HL-60 (cell line): ENCODE measurements around the gene CNPY3.

Experiments used
- DNase-seq, 2 experiments: peaks; one replicate each; pipeline ENCODE4 v3.0.0-alpha.2; 2010 to 2020; ENCODE audit warnings: low read depth in 1 of 2, low spot score in 1 of 2
- H3K27ac ChIP-seq: fragments of 250-450 bp; sonication (Bioruptor Pico); replicated peaks from 2 replicates; pipeline ENCODE4 v1.5.1; 2020; ENCODE audit warnings: mild to moderate bottlenecking, moderate library complexity
- H3K27me3 ChIP-seq: fragments of 250-450 bp; sonication (Bioruptor Pico); 2 replicates; pipeline ENCODE4 v1.5.1; 2021; ENCODE audit warnings: mild to moderate bottlenecking, moderate library complexity; ENCODE audit not compliant: insufficient read depth, poor library complexity, severe bottlenecking
- H3K4me3 ChIP-seq: replicated peaks from 2 replicates; pipeline ENCODE4 v1.5.1; 2011; ENCODE audit warnings: mild to moderate bottlenecking, control low read depth, low read length; ENCODE audit not compliant: insufficient read depth
- GABPA ChIP-seq: IDR thresholded peaks from 2 replicates; pipeline ENCODE4 v1.6.1; 2012; ENCODE audit warnings: low read depth
- POLR2AphosphoS5 ChIP-seq: IDR thresholded peaks from 2 replicates; pipeline ENCODE4 v1.6.1; 2012; ENCODE audit warnings: low read depth
- SPI1 ChIP-seq: IDR thresholded peaks from 2 replicates; pipeline ENCODE4 v1.6.1; 2012; ENCODE audit warnings: low read depth, mild to moderate bottlenecking, borderline replicate concordance
- TF ChIP-seq, protein P1 (sequence below): IDR thresholded peaks from 2 replicates; pipeline ENCODE4 v1.6.1; 2012; ENCODE audit warnings: low read depth; ENCODE audit not compliant: insufficient replicate concordance
- TF ChIP-seq, protein P2 (sequence below): IDR thresholded peaks from one replicate; pipeline ENCODE4 v1.5.1; 2011; ENCODE audit warnings: low read length, control low read depth, inconsistent platforms; ENCODE audit not compliant: insufficient read depth

The CNPY3 gene

DNA sequence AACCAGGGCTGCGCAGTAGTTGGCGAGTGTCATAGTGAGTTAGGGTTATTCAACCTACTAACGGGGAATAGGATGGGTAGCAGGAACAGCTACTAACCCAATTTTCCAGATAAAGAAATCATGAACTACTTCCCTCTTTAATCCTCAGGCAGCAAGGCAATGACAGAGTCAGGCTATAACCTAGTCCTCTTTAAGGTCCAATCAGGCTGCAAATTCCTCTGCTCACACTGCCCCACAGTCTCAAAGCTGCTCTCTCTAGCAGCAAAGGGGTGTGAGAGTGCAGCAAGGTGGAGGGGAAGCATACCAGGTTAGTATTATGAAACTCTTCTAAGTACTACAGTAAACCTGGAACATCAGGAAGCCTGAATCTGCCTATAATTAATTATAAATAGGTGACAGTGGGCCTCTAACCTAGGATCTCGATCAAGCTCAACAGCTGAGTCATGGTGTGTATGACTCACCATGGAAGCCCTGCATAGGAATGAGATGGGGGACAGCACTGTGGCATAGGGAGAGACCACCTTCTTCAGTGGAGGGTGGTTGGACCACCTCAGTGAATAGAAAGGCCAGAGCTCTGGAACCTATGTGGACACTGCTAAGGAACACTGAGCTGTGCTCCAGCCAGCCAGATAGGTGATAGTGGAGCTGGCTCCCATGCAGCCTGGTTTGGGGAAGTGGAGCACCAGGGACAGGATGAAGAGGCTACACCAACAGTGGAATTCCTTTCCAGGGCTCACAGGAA, 41.8 kb downstream of the CNPY3 start:
- DNase-seq = peak in 1 of 2 experiments; percentile 12
- Histone ChIP-seq H3K27ac (no peak overlapping the region), H3K27me3 (no peaks in the 10 kb centered on the region), H3K4me3 (no peak overlapping the region)
- peak; percentile 63; the same call in 1 of the 2 replicates for TF ChIP-seq SPI1
- TF ChIP-seq, protein P1, sequence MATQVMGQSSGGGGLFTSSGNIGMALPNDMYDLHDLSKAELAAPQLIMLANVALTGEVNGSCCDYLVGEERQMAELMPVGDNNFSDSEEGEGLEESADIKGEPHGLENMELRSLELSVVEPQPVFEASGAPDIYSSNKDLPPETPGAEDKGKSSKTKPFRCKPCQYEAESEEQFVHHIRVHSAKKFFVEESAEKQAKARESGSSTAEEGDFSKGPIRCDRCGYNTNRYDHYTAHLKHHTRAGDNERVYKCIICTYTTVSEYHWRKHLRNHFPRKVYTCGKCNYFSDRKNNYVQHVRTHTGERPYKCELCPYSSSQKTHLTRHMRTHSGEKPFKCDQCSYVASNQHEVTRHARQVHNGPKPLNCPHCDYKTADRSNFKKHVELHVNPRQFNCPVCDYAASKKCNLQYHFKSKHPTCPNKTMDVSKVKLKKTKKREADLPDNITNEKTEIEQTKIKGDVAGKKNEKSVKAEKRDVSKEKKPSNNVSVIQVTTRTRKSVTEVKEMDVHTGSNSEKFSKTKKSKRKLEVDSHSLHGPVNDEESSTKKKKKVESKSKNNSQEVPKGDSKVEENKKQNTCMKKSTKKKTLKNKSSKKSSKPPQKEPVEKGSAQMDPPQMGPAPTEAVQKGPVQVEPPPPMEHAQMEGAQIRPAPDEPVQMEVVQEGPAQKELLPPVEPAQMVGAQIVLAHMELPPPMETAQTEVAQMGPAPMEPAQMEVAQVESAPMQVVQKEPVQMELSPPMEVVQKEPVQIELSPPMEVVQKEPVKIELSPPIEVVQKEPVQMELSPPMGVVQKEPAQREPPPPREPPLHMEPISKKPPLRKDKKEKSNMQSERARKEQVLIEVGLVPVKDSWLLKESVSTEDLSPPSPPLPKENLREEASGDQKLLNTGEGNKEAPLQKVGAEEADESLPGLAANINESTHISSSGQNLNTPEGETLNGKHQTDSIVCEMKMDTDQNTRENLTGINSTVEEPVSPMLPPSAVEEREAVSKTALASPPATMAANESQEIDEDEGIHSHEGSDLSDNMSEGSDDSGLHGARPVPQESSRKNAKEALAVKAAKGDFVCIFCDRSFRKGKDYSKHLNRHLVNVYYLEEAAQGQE = no peak

DNA sequence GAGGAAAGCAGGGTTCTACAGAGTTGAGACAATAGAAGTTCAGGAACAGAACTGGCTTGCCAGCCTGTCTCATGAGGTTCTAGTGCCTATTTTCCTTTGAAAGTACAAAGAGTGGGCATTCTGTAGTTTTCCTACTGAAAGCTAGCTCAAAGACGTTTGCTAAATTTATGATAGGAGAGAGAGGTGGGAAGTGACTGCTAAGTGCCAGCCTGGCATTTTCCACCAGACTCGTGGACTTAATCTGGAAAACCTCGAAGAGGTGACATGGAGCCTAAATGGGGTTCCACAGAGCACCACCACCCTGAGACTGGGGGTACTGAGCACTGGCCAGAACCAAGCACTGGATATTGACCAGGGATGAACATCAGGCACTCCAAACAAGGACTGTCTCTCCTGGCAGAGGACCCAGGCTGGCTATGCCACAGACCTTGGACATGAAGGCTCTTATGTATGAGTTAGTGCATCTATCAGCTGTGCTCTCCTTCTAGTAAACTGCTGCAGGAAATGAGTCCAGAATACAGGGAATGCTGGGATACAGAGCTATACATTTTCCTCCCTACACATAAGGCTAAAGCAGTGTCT, 42.6 kb downstream of the CNPY3 start:
- no peaks in the 10 kb centered on the region for H3K27me3 ChIP-seq
- no peak for DNase-seq
- no peak for TF ChIP-seq SPI1
- TF ChIP-seq POLR2AphosphoS5 = no peak
- TF ChIP-seq, protein P1 = no peak
- TF ChIP-seq GABPA = no peak
- TF ChIP-seq, protein P2, sequence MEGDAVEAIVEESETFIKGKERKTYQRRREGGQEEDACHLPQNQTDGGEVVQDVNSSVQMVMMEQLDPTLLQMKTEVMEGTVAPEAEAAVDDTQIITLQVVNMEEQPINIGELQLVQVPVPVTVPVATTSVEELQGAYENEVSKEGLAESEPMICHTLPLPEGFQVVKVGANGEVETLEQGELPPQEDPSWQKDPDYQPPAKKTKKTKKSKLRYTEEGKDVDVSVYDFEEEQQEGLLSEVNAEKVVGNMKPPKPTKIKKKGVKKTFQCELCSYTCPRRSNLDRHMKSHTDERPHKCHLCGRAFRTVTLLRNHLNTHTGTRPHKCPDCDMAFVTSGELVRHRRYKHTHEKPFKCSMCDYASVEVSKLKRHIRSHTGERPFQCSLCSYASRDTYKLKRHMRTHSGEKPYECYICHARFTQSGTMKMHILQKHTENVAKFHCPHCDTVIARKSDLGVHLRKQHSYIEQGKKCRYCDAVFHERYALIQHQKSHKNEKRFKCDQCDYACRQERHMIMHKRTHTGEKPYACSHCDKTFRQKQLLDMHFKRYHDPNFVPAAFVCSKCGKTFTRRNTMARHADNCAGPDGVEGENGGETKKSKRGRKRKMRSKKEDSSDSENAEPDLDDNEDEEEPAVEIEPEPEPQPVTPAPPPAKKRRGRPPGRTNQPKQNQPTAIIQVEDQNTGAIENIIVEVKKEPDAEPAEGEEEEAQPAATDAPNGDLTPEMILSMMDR = no peak
- H3K27ac ChIP-seq = no peak overlapping the region
- H3K4me3 ChIP-seq = no peak overlapping the region

DNA sequence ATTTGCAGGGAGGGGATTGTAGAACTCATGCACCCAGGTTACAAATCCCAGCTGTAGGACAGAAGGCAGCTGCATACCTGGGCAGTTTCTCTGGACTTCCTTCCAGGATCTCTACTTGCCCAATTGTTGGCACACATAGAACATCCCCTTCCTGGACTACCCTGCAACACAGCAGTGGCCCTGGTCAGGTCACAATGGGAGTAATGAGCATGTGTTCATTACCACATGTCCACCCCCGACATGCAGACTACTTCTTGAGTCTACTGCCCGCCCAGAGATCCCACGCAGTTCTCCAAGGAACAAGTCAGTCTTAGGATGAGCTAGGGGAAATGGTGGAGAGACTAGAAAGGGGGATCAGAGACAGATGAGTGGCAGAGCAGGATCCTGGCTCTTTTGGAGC, 44.6 kb downstream of the CNPY3 start:
- Histone ChIP-seq H3K27me3 (no peaks in the 10 kb centered on the region), H3K4me3 (no peak overlapping the region), H3K27ac (no peak overlapping the region)
- no peak for TF ChIP-seq SPI1
- TF ChIP-seq, protein P1 = no peak
- no peak for TF ChIP-seq GABPA
- TF ChIP-seq POLR2AphosphoS5 = no peak
- TF ChIP-seq, protein P2 = no peak
- DNase-seq = no peak
